ENCODE measurements around the gene SLC37A3.

DNA sequence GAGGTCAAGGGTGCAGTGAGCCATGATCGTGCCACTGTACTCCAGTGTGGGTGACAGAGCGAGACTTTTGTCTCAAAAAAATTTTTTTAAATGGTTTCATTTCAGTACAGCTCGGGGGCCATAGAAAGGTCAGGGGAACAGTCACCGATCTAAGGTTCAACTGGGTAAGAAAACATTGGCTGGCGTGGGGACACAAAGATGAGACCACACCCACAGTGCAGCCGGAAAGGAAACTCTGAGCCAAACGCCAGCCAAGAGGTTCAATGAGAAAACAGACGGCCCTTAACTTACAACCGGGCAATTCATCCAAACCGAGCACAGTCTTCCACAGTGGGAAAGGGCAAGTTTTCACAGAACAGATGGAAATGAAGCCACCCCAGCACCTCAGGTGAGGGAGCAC is 65.1 kb downstream of the SLC37A3 start:
- TF ChIP-seq, protein P1, sequence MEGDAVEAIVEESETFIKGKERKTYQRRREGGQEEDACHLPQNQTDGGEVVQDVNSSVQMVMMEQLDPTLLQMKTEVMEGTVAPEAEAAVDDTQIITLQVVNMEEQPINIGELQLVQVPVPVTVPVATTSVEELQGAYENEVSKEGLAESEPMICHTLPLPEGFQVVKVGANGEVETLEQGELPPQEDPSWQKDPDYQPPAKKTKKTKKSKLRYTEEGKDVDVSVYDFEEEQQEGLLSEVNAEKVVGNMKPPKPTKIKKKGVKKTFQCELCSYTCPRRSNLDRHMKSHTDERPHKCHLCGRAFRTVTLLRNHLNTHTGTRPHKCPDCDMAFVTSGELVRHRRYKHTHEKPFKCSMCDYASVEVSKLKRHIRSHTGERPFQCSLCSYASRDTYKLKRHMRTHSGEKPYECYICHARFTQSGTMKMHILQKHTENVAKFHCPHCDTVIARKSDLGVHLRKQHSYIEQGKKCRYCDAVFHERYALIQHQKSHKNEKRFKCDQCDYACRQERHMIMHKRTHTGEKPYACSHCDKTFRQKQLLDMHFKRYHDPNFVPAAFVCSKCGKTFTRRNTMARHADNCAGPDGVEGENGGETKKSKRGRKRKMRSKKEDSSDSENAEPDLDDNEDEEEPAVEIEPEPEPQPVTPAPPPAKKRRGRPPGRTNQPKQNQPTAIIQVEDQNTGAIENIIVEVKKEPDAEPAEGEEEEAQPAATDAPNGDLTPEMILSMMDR (IDR thresholded peaks at IDR 0.05), result no peak
- no peak for TF ChIP-seq EZH2 (IDR thresholded peaks at IDR 0.05)
- TF ChIP-seq EZH2phosphoT487 (IDR thresholded peaks at IDR 0.05), result no peak
